Measurements from ENCODE around the gene GLT8D2. TPM values are rescaled to one million over a fixed set of nuclear protein-coding genes. Genes with fewer than 3 reads are reported as not detected.

Gene GLT8D2
- total RNA-seq, 1 experiment from 2014 or later, result 1.6 TPM

DNA sequence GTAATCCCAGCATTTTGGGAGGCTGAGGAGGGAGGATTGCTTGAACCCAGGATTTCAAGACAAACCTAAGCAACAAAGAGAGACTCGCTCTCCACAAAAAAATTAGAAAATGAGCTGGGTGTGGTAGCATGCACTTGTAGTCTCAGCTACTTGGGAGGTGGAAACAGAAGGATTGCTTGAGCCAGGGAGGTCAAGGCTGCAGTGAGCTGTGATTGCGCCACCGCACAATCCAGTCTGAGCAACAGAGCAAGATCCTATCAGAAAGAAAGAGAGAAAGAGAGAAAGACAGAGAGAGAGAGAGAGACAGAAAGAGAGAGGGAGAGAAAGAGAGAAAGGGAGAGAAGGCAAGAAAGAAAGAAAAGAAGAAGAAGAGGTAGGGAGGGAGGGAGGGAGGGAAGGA, 47.3 kb downstream of the GLT8D2 start:
- POLR2A ChIA-PET (ENCODE audit: unreplicated experiment), result no interaction called here
- no peaks in the 10 kb centered on the region for H3K9me2 ChIP-seq (replicated peaks; ENCODE audit: low read length)

DNA sequence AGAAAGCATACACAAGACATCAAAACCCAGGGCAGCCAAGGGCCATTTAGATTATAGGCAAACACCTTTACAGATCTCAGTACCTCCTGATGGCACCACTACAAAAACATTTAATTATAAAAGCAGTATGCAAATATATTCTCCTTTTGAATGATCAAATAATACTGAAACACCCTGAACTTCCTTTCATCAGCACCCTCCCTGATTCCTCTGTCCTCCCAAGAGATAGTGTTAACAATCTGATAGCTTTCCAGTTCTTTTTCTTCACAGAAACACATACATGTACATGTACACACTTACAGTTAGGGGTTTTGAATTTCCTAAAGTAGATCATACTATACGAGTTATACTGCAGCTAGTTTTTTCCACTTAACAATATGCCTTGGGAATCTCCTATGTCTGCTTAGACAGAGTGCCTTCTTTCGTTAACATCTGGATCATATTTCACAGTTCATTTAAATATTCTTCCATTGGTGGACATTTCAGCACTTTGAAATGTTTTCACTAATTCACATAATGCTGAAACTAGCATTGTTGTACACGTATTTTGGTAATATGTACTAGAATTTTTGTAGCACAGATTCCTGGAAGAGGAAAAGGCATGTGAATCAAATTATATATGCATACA, 49.1 kb downstream of the GLT8D2 start:
- no peak overlapping the region for H3K9ac ChIP-seq (ENCODE audit: low read length)
- intact Hi-C loops (cut with micrococcal nuclease), result no loop called here

More for the DNA sequence above, 47.3 kb downstream of the GLT8D2 start:
- no peak for DNase-seq
- no peak overlapping the region for H3K27ac ChIP-seq (ENCODE audit: low read length)
- CTCF ChIA-PET, result no interaction called here
- H3K36me3 ChIP-seq (ENCODE audit: low read depth, low read length), result no peaks in the 10 kb centered on the region
- TF ChIP-seq EZH2 (IDR thresholded peaks at IDR 0.05; ENCODE audit: low read length, unreplicated experiment) (no peak), EZH2phosphoT487 (IDR thresholded peaks at IDR 0.05; ENCODE audit: borderline replicate concordance, low read length) (no peak)
- no peaks in the 10 kb centered on the region for H3F3A ChIP-seq (ENCODE audit: low read length, unreplicated experiment)
- intact Hi-C loops (cut with micrococcal nuclease), result no loop called here
- H4K20me1 ChIP-seq (ENCODE audit: low read length), result no peaks in the 10 kb centered on the region
- no peak overlapping the region for H3K4me3 ChIP-seq (ENCODE audit: low read length)
- no peak for ATAC-seq
- no TSS peak for BruUV-seq (replicated peaks)
- H3K79me2 ChIP-seq (ENCODE audit: low read length), result no peaks in the 10 kb centered on the region
- H3K9ac ChIP-seq (ENCODE audit: low read length), result no peak overlapping the region
- no peak overlapping the region for H3K4me2 ChIP-seq (ENCODE audit: low read length)
- H3K27me3 ChIP-seq (ENCODE audit: low read length), result no peaks in the 10 kb centered on the region
- peaks cover 14% of the 10 kb centered on the region for H3K4me1 ChIP-seq (ENCODE audit: insufficient read depth, low read length)
- no peaks in the 10 kb centered on the region for H3K9me3 ChIP-seq (ENCODE audit: low read length)
- H2AFZ ChIP-seq (ENCODE audit: low read length), result no peak overlapping the region

DNA sequence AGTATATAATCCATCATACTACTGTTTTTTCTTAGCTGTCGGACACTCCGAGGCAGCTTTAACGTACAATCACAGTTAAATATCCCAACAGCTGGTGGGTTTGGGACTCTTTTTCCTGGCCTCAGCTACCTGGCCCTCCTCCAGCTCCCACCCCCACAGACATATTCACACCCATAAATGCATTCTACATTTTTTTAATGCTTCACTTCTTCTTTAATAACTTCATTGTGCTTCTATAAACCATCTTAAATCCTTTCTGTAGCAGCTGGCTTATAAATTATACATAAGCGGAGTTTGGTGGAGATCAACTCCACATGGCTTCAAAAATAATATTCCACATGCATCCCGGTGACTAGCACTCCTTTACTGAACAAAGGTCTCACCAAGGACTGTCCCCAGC, 51.0 kb downstream of the GLT8D2 start:
- H3K9me2 ChIP-seq (replicated peaks; ENCODE audit: low read length), result no peaks in the 10 kb centered on the region
- H2AFZ ChIP-seq (ENCODE audit: low read length), result no peak overlapping the region
- no peaks in the 10 kb centered on the region for H3K79me2 ChIP-seq (ENCODE audit: low read length)
- no peak for TF ChIP-seq EZH2phosphoT487 (IDR thresholded peaks at IDR 0.05; ENCODE audit: borderline replicate concordance, low read length)
- TF ChIP-seq EZH2 (IDR thresholded peaks at IDR 0.05; ENCODE audit: low read length, unreplicated experiment), result no peak
- TF ChIP-seq, protein P1, sequence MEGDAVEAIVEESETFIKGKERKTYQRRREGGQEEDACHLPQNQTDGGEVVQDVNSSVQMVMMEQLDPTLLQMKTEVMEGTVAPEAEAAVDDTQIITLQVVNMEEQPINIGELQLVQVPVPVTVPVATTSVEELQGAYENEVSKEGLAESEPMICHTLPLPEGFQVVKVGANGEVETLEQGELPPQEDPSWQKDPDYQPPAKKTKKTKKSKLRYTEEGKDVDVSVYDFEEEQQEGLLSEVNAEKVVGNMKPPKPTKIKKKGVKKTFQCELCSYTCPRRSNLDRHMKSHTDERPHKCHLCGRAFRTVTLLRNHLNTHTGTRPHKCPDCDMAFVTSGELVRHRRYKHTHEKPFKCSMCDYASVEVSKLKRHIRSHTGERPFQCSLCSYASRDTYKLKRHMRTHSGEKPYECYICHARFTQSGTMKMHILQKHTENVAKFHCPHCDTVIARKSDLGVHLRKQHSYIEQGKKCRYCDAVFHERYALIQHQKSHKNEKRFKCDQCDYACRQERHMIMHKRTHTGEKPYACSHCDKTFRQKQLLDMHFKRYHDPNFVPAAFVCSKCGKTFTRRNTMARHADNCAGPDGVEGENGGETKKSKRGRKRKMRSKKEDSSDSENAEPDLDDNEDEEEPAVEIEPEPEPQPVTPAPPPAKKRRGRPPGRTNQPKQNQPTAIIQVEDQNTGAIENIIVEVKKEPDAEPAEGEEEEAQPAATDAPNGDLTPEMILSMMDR (conservative IDR thresholded peaks at IDR 0.05; ENCODE audit: low read depth, low read length), result no peak
- no peaks in the 10 kb centered on the region for H3K9me3 ChIP-seq (ENCODE audit: low read length)
- no peaks in the 10 kb centered on the region for H3F3A ChIP-seq (ENCODE audit: low read length, unreplicated experiment)
- H3K4me2 ChIP-seq (ENCODE audit: low read length), result no peak overlapping the region
- H3K4me3 ChIP-seq (ENCODE audit: low read length), result no peak overlapping the region
- no peaks in the 10 kb centered on the region for H3K36me3 ChIP-seq (ENCODE audit: low read depth, low read length)
- DNase-seq (no peak), ATAC-seq (no peak)
- intact Hi-C loops (cut with micrococcal nuclease), result no loop called here
- H3K27ac ChIP-seq (ENCODE audit: low read length), result no peak overlapping the region
- no peaks in the 10 kb centered on the region for H3K4me1 ChIP-seq (ENCODE audit: insufficient read depth, low read length)
- no peaks in the 10 kb centered on the region for H3K27me3 ChIP-seq (ENCODE audit: low read length)
- no peak overlapping the region for H3K9ac ChIP-seq (ENCODE audit: low read length)
- CTCF ChIA-PET, result no interaction called here
- POLR2A ChIA-PET (ENCODE audit: unreplicated experiment), result no interaction called here
- no TSS peak for BruUV-seq (replicated peaks)
- no peaks in the 10 kb centered on the region for H4K20me1 ChIP-seq (ENCODE audit: low read length)

More for the DNA sequence above, 49.1 kb downstream of the GLT8D2 start:
- TF ChIP-seq, protein P1 (conservative IDR thresholded peaks at IDR 0.05; ENCODE audit: low read depth, low read length), result no peak
- TF ChIP-seq EZH2phosphoT487 (IDR thresholded peaks at IDR 0.05; ENCODE audit: borderline replicate concordance, low read length), result no peak
- TF ChIP-seq EZH2 (IDR thresholded peaks at IDR 0.05; ENCODE audit: low read length, unreplicated experiment), result no peak
- no TSS peak for BruUV-seq (replicated peaks)
- H3K27me3 ChIP-seq (ENCODE audit: low read length), result no peaks in the 10 kb centered on the region
- no peak for DNase-seq
- ChIA-PET POLR2A (ENCODE audit: unreplicated experiment) (no interaction called here), CTCF (no interaction called here)
- no peak overlapping the region for H3K27ac ChIP-seq (ENCODE audit: low read length)
- no peak overlapping the region for H2AFZ ChIP-seq (ENCODE audit: low read length)
- H3K9me3 ChIP-seq (ENCODE audit: low read length), result no peaks in the 10 kb centered on the region
- H3K4me3 ChIP-seq (ENCODE audit: low read length), result no peak overlapping the region
- H3K79me2 ChIP-seq (ENCODE audit: low read length), result no peaks in the 10 kb centered on the region
- H3K4me2 ChIP-seq (ENCODE audit: low read length), result no peak overlapping the region
- no peaks in the 10 kb centered on the region for H4K20me1 ChIP-seq (ENCODE audit: low read length)
- ATAC-seq, result no peak
- no peaks in the 10 kb centered on the region for H3K9me2 ChIP-seq (replicated peaks; ENCODE audit: low read length)
- no peaks in the 10 kb centered on the region for H3K4me1 ChIP-seq (ENCODE audit: insufficient read depth, low read length)
- no peaks in the 10 kb centered on the region for H3F3A ChIP-seq (ENCODE audit: low read length, unreplicated experiment)
- H3K36me3 ChIP-seq (ENCODE audit: low read depth, low read length), result no peaks in the 10 kb centered on the region

Data from PC-3 (cell line).